Activated naive CD4-positive, alpha-beta T cell treated with anti-CD3 and anti-CD28 coated beads for 36 hours (primary cell): ENCODE results near the gene PCCB. TPM values are rescaled to one million over a fixed set of nuclear protein-coding genes. Genes with fewer than 3 reads are reported as not detected.
"Not testable (repeated sequence)": the region's sequence is repeated elsewhere in the genome, so short reads cannot be mapped to it uniquely, and the experiment has no call there.

ENCODE experiments used
- CTCF ChIA-PET: fragments of 350-600 bp; sonication (Branson Sonifier 250); formaldehyde crosslinking; loops from one replicate; lab custom pipeline; 2021; ENCODE audit warnings: antibody characterized with exemption; lab: Charles Lee
- DNase-seq: peaks from one replicate; pipeline ENCODE4 v3.0.0-alpha.2; 2020
- H3K27ac Mint-ChIP-seq: one replicate; pipeline ENCODE4 v1.8.0; 2021; ENCODE audit warnings: mild to moderate bottlenecking, mixed read lengths
- H3K27me3 Mint-ChIP-seq: one replicate; pipeline ENCODE4 v1.8.0; 2021; ENCODE audit warnings: low read depth, mixed read lengths
- H3K36me3 Mint-ChIP-seq: one replicate; pipeline ENCODE4 v1.8.0; 2021; ENCODE audit warnings: low read depth, mixed read lengths
- H3K4me1 Mint-ChIP-seq: one replicate; pipeline ENCODE4 v1.8.0; 2021; ENCODE audit warnings: low read depth, mixed read lengths
- H3K4me3 Mint-ChIP-seq: one replicate; pipeline ENCODE4 v1.8.0; 2021; ENCODE audit warnings: mild to moderate bottlenecking, moderate library complexity, mixed read lengths
- H3K9me3 Mint-ChIP-seq: one replicate; pipeline ENCODE4 v1.8.0; 2021; ENCODE audit warnings: mixed read lengths
- intact Hi-C: fragments of 100-400 bp; cut with micrococcal nuclease; formaldehyde crosslinking; loops from one replicate; pipeline ENCODE4 v1.15.1; 2023
- total RNA-seq, 2 experiments: library from RNA; stranded (reverse); gene quantifications; one replicate each; pipeline ENCODE4 v1.2.3, GENCODE V29; 2021

Gene PCCB
- 10 to 100 TPM; 86.0 to 87.6 TPM for total RNA-seq

DNA sequence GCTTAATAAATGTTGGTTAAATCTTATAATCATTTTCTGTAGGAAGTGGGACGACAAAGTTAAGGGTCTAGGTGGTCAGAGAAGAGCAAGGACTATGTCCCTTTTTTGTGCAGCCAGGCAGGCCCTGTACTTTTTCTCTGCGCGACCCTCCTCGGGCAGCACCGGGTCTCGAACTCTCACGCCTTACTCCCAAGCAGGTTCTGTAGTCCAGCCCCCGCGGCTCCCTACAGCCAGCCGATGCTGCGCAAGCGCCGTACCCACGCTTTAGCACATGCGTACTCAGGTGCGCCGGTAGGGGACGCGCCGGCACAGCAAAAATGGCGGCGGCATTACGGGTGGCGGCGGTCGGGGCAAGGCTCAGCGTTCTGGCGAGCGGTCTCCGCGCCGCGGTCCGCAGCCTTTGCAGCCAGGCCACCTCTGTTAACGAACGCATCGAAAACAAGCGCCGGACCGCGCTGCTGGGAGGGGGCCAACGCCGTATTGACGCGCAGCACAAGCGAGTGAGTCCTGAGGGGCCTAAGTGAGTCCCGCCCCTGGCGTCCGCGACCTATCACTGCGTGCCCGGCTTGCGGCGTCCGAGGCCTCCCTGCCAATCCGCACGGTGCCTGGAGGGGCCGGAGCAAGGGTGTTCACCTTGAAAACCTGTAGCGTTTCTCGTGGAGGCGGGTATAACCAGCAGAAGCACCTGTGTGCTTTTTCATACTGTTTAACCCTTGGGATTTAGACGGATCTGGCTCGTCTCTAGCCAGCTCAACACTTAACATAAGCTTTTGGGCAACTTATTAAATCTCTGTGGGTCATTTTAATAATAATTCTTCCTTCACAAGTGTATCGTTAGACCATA lies at the start of gene PCCB:
Gene PCCB (plus strand): TSS at position 282 of the 844 bp plus-strand sequence. CDS start 36 bp downstream, at position 318.
- DNase-seq = peak; percentile 95
- CTCF ChIA-PET = interaction anchor here (0.6 to 1.4 kb wide), 7 partner anchors 15 to 181 kb away, joined by 3 to 5 read pairs (median 3); partner anchors contain the start of gene MSL2
- Mint-ChIP-seq H3K36me3 (peaks cover 1% of the 10 kb centered on the region), H3K27me3 (no peaks in the 10 kb centered on the region), H3K9me3 (no peaks in the 10 kb centered on the region), H3K4me3 (peak within 1 kb of the TSS; percentile 83), H3K4me1 (peaks cover 18% of the 10 kb centered on the region), H3K27ac (peak within 1 kb of the TSS; percentile 90)
- intact Hi-C loops = loop anchor here (1.0 to 5.0 kb wide), 9 partner anchors 54 to 764 kb away; partner anchors contain the start of genes MSL2, NCK1, PPP2R3A and STAG1

DNA sequence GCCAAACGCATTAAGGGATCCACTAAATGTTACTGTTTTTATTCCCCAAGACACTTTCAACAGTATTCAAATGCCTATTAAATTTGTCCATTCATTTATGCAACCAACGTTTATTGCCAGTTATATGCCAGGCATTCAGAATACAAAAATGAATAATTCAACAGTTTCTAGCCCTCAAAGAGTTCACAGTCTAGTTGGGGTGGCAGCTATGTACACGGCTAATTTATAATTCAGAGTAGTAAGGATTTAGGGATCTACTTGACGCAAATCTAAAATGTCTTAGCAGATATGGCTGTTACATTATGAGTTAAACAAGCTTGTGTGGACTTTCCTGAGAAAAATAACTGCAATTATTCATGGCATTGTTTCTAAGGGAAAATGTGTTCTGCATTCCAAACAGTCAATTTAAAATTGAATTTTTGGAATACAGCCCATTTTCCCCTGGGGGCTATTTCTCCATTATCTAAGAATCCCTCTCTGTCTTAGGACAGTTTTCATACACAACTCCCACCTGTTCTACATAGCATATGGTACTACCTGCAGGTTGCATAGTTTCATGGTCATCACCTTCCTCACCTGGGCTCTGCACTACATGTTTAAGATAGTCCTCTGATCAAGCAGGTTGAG lies 42.5 kb upstream of the PCCB start:
- CTCF ChIA-PET = no interaction called here
- Mint-ChIP-seq H3K27me3 (peaks cover 7% of the 10 kb centered on the region), H3K4me1 (no peaks in the 10 kb centered on the region), H3K36me3 (no peaks in the 10 kb centered on the region), H3K9me3 (no peaks in the 10 kb centered on the region), H3K4me3 (no peak overlapping the region), H3K27ac (no peak overlapping the region)
- intact Hi-C loops = no loop called here
- DNase-seq = no peak

DNA sequence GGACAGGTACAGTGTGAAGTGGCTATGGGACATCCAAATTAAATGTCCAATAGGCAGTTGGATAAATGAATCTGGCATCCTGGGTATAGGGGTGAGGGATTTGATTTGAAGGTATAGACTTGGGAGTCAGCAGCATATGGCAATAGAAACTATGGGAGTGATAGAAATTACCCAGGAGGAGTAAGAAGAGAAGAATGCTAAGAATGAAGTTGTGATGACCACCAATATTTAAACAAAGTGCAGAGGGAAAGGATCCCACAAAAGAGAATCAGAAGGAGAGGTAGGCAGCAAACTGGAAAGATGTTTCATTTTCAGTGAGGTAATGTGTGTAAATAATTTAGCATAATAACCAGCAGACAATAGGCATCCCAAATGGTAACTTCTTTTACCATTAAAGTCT lies 40.2 kb upstream of the PCCB start:
- CTCF ChIA-PET = no interaction called here
- Mint-ChIP-seq H3K4me1 (no peaks in the 10 kb centered on the region), H3K9me3 (no peaks in the 10 kb centered on the region), H3K4me3 (no peak overlapping the region), H3K27ac (no peak overlapping the region), H3K36me3 (no peaks in the 10 kb centered on the region), H3K27me3 (peaks cover 7% of the 10 kb centered on the region)
- no peak for DNase-seq
- intact Hi-C loops = no loop called here

DNA sequence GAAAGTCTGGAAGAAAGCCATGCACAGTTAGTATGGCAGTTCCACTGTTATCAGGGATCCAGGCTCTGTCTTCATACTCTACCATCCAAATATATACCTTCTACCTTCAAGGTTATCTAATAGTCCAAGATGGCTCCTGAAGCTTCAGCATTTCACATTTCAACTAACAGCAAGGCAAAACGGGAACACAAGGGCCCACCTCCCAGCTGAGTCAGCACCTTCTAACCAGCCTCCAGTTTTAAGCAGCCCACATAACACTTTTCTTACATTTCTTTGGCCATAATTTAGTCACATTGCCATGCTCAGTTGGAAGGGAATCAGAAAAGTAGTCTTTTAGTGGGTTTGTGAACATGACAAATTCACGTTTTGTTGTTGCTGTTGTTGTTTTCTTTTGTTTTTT lies 38.6 kb upstream of the PCCB start:
- no peaks in the 10 kb centered on the region for H3K36me3 Mint-ChIP-seq
- intact Hi-C loops = no loop called here
- H3K9me3 Mint-ChIP-seq = no peaks in the 10 kb centered on the region
- DNase-seq = no peak
- no peaks in the 10 kb centered on the region for H3K4me1 Mint-ChIP-seq
- CTCF ChIA-PET = interaction anchor here (0.6 to 0.7 kb wide), 2 partner anchors 15 to 16 kb away, joined by 3 read pairs; no protein-coding TSS in a partner anchor
- no peak overlapping the region for H3K27ac Mint-ChIP-seq
- H3K27me3 Mint-ChIP-seq = peaks cover 7% of the 10 kb centered on the region
- H3K4me3 Mint-ChIP-seq = no peak overlapping the region

DNA sequence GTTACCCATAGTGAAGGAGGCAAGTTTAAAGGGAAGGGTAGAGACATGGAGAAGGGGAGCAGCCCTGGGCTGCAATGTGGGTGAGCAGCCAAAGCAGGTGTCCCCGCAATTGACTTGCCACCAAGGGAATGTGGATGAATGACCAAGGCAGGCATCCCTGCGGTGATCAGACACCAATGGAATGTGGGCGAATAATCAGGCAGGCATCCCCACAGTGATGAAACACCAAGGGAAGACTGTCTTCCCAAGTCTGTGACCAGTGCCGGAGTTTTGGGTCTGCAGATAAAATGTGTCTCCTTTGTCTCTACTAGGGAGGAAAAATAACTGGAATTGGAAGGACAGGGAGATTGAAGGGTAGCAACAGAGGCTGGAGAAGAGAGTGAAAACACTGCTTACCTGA lies 27.4 kb upstream of the PCCB start:
- H3K9me3 Mint-ChIP-seq, H3K27ac Mint-ChIP-seq, DNase-seq, CTCF ChIA-PET, H3K36me3 Mint-ChIP-seq, H3K4me1 Mint-ChIP-seq, intact Hi-C loops, H3K4me3 Mint-ChIP-seq, H3K27me3 Mint-ChIP-seq: not testable (repeated sequence)

DNA sequence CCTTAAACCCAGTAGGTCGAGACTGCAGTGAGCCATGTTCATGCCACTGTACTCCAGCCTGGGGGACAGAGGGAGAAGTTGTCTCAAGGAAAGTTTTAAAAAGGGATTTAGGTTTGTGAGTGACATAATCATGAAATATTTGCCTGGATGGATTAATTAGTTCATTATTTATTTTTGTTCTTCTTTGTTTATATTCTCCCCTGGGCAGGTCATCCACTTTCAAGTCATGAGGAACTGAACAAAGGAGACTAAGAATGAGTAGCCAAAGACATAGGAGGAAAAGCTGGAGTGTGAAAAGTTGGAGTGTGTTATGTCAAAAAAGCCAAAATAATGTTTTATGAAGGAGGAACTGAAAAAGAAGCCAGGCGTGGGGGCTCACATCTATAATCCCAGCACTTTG lies 17.7 kb upstream of the PCCB start:
- Mint-ChIP-seq H3K4me1 (no peaks in the 10 kb centered on the region), H3K36me3 (no peaks in the 10 kb centered on the region), H3K9me3 (no peaks in the 10 kb centered on the region), H3K27me3 (no peaks in the 10 kb centered on the region), H3K4me3 (no peak overlapping the region), H3K27ac (no peak overlapping the region)
- CTCF ChIA-PET = no interaction called here
- intact Hi-C loops = no loop called here
- DNase-seq = no peak

DNA sequence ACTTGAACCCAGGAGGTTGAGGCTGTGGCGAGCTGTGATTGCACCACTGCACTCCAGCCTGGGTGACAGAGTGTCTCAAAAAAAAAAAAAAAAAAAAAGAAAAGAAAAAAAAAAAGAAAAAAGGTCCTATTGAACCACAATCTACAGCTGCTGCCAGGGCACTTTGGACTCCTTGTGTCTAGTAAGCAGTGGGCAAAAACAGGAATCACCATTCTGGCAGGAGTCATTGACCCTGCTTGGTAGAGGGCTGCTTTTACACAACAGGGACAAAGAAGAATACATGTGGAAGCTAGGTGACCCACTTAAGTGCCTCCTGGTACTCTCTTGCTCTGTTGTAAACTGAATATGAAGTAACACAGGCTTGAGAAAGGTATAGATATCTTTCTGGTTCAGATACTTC lies 14.6 kb upstream of the PCCB start:
- H3K36me3 Mint-ChIP-seq = no peaks in the 10 kb centered on the region
- H3K27ac Mint-ChIP-seq = no peak overlapping the region
- H3K4me3 Mint-ChIP-seq = no peak overlapping the region
- H3K9me3 Mint-ChIP-seq = no peaks in the 10 kb centered on the region
- no peaks in the 10 kb centered on the region for H3K4me1 Mint-ChIP-seq
- intact Hi-C loops = no loop called here
- H3K27me3 Mint-ChIP-seq = no peaks in the 10 kb centered on the region
- CTCF ChIA-PET = interaction anchor here (0.7 kb wide), 1 partner anchor 15 kb away, joined by 3 read pairs; no protein-coding TSS in a partner anchor
- no peak for DNase-seq

DNA sequence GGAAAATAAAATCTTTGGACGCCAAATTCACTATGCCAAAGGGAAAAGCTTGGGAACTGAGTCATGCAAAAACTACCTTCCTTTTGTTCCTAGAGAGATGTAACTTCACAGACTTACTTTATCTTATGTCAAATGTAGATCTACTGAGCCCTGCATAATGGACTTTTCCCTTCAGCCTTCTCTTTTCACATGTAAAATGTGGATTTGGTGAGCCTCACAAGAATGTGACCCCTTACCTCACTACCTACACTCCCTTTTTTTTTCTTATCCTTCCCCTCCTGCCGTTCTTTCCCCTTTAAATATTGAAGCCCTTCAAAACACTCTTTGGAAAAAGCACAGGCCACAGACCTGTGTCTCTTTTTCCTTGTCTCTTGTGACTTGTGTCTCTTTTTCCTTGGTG lies 14.0 kb upstream of the PCCB start:
- H3K4me1 Mint-ChIP-seq = no peaks in the 10 kb centered on the region
- intact Hi-C loops = no loop called here
- no peaks in the 10 kb centered on the region for H3K27me3 Mint-ChIP-seq
- no peak overlapping the region for H3K27ac Mint-ChIP-seq
- H3K36me3 Mint-ChIP-seq = no peaks in the 10 kb centered on the region
- H3K9me3 Mint-ChIP-seq = no peaks in the 10 kb centered on the region
- no peak overlapping the region for H3K4me3 Mint-ChIP-seq
- CTCF ChIA-PET = no interaction called here
- DNase-seq = no peak

DNA sequence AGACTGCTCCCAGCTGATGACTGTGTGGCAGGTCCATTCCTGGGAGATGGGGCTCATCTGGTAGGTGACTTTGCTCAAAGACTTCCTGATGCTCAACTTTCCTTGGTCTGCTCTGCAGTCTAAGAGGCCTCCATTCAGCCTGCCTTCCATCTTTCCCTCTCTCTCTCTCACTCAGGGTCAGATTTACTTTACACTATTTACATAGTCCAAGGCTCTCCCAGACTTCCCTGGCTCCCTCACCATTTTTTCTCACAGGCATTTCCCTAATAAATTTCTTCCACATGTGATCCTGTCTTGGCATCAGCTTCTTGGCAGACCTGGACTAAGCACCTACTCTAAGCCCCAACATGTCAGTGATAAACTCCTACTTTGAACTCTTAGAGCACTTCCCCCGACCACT lies 13.0 kb upstream of the PCCB start:
- no peak overlapping the region for H3K4me3 Mint-ChIP-seq
- CTCF ChIA-PET = interaction anchor here (1.1 kb wide), 1 partner anchor 160 kb away, joined by 3 read pairs; no protein-coding TSS in a partner anchor
- no peaks in the 10 kb centered on the region for H3K9me3 Mint-ChIP-seq
- no peaks in the 10 kb centered on the region for H3K4me1 Mint-ChIP-seq
- intact Hi-C loops = no loop called here
- H3K36me3 Mint-ChIP-seq = no peaks in the 10 kb centered on the region
- H3K27me3 Mint-ChIP-seq = no peaks in the 10 kb centered on the region
- H3K27ac Mint-ChIP-seq = no peak overlapping the region
- DNase-seq = no peak

DNA sequence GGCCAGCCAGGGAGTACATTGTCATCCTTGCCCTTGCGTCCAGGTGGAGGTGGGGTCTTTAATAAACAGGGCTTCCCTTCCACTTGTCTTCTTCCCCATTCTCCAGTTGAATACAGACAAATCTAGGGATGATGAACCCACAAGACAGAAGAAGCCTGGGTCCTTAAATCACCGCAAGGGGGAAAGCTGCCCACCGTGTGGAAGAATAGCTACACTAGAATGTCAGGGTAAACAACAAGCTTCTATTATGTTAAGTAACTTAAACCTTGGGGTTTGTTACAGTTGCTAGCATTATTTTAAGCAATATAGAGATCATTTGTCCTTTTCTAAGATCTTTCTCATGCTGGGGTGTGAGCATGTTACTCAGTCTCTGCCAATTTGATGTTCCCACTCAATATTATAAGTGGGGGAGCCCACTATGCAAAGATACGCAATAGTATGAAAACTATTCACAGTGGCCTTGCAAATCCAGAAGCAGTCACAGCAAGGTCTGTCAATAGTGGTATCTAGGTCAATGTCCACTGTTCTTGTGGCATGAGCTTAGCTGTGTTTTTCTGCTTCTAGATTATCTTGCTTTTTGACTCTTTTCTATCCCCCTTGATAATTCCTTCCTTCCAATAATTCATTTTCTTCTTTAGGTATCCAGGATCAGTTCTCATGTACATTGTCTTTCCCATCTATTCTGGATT lies 12.0 kb upstream of the PCCB start:
- Mint-ChIP-seq H3K27me3 (no peaks in the 10 kb centered on the region), H3K4me1 (no peaks in the 10 kb centered on the region), H3K36me3 (no peaks in the 10 kb centered on the region), H3K9me3 (no peaks in the 10 kb centered on the region), H3K4me3 (no peak overlapping the region), H3K27ac (no peak overlapping the region)
- intact Hi-C loops = no loop called here
- CTCF ChIA-PET = no interaction called here
- DNase-seq = no peak

DNA sequence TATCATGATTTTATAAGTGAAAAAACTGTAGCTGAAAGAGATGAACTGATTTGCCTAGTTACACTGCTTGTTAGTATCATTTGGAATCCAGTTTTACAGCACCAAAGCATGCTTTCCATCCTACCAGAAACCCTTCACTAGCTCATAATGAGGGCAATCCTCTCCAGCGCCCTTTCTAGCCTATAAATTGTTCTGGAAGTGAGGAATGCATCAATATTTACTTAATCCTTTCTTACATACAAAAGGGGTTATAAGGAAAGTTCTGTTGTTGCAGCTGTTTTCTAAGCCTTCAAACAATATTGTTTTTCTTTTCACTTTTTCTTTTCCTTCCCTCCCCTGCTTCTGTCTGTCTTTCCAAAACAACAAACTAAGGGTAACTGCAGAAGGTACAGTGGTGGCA lies 11.0 kb upstream of the PCCB start:
- no peaks in the 10 kb centered on the region for H3K9me3 Mint-ChIP-seq
- DNase-seq = no peak
- intact Hi-C loops = no loop called here
- H3K4me3 Mint-ChIP-seq = no peak overlapping the region
- CTCF ChIA-PET = no interaction called here
- H3K27me3 Mint-ChIP-seq = no peaks in the 10 kb centered on the region
- no peak overlapping the region for H3K27ac Mint-ChIP-seq
- no peaks in the 10 kb centered on the region for H3K4me1 Mint-ChIP-seq
- H3K36me3 Mint-ChIP-seq = no peaks in the 10 kb centered on the region

DNA sequence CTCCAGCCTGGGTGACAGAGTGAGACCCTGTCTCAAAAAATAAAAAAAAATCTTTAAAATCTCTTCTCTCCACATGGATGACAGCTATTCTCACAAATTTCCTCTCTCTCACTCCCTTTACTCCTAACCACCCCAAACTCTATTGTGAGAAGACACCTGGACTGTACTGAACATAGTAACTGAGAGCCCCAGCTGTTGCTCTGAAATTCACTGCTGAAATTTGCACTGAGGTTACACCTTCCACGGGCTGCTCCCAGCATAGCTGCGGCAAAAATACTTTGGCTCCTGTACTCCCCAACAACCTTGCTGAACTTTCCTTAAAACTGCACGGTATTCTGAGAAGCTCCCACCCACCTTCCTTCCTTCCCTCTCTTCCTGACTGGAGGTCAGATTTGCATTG lies 4.4 kb upstream of the PCCB start:
- Mint-ChIP-seq H3K27me3 (no peaks in the 10 kb centered on the region), H3K4me3 (no peak overlapping the region), H3K36me3 (no peaks in the 10 kb centered on the region), H3K4me1 (peaks cover 5% of the 10 kb centered on the region), H3K9me3 (no peaks in the 10 kb centered on the region), H3K27ac (no peak overlapping the region)
- CTCF ChIA-PET = no interaction called here
- intact Hi-C loops = no loop called here
- no peak for DNase-seq
